ENCODE measurements around the gene CCNL2.
"Not testable (repeated sequence)": the region's sequence is repeated elsewhere in the genome, so short reads cannot be mapped to it uniquely, and the experiment has no call there.

The CCNL2 gene

DNA sequence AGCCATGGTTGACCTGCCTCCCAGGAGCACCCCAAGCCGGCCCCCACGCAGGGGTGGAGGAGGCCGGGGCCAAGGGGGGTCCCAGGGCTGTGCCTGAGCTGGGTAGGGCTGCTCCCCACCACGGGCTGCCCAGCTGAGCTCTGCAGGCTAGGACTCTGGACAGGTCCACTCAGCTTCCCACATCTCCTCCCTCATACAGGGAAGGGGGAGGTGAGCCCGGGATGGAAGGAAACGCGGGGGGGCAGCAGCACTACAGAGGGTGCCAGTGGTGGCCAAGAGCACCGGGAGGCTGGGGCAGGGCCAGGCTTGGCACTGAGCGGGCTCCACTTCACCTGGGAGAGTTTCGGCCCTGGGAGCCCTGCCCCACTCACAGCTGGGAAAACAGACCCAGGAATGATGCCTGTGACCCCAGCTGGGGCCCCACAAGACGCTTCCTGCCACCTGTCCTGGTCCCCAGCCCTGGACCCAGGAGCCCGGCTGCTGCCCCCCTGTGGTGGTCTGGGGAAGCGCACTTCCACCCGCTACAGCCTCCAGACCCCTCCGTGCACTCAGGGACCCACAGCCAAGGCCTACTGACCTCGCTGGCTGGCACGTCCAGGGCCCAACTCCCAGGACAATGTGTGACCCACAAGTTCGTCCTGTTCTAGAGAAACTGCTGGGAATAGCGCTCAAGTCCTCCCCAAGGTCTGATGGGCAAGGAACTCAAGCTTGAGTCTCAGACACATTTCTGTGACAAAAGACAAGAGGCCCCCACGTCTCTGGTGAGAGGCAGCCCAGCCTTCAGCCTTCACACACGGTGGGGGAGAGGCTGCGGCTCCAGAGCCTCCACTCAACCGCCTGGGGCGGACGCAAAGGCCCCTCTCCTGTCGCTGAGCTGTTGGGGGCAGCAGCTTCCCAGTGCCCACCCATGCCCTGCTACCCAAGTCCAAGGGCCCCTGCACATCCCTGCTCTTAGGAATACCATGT is 27.1 kb downstream of the CCNL2 start:
- no peak for DNase-seq

DNA sequence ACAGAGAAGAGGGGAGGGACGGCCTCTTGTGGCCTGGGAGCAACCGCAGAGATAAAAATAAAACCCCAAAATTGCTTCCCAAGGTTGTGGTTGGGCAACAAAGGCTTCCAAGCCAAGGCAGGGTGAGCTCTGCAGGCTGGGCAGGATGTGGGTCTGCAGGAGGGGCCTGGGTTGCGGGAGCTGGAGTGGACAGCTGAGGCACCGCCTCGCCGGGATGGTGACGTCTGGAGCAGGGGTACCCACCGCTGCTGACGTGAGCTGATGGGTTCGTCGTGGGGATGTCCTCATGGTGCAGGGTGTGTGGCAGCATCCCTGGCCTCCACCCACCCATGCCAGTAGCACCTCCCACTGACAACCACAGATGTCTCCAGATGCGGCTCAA is 27.8 kb downstream of the CCNL2 start:
- DNase-seq: no peak

DNA sequence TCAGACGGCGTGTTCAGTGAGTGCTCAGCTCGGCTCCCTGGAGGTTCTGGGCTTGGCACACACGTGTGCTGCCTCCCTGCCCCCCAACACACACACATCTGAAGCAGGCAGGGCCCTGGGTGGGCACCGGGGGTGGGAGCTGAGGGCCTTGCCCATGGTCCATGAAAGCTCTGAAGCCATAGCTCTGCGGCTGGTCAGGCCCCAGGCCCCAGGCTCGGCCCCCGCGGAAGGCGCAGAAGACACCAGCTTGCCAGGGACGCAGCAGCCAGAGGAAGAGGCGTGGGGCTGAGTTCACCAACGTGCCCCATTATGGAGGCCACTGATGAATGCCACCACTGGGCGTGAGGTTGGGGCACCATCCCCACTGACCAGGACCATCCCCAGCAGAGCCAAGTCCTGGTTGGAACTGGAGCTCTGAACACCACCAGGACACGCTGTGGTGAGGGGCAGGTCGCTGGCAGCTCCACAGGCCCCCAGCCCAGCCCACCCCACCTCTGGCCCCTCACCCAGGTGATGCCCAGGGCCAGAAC is 28.3 kb downstream of the CCNL2 start:
- no peak for DNase-seq

DNA sequence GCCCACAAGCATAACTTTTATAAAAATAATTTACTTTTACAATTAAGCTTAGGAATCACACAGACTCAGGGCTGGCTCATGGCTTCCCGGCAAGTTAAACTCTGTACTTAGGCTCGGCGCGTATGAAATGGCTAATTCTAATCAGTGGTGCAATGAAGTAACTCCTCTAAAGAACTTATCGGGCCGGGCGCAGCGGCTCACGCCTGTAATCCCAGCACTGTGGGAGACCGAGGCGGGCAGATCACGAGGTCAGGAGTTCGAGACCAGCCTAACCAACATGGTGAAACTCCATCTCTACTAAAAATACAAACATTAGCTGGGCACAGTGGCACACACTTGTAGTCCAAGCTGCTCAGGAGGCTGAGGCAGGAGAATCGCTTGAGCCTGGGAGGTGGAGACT is 29.0 kb downstream of the CCNL2 start:
- DNase-seq: not testable (repeated sequence)

DNA sequence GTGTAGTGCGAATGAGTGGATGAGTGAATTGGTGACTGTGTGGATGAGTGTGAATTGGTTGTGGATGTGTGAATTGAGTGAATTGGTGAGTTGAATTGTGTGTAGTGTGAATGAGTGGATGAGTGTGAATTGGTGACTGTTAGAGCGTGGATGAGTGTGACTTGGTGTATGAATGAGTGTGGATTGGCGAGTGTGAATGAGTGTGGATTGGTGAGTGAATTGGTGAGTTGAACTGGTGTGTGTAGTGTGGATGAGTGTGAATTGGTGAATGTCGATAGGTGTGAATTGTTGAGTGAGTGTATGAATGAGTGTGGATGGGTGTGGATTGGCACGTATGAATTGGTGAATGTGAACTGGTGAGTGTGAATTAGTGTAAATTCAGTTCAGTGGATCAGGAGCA is 31.8 kb downstream of the CCNL2 start:
- no peak for DNase-seq

DNA sequence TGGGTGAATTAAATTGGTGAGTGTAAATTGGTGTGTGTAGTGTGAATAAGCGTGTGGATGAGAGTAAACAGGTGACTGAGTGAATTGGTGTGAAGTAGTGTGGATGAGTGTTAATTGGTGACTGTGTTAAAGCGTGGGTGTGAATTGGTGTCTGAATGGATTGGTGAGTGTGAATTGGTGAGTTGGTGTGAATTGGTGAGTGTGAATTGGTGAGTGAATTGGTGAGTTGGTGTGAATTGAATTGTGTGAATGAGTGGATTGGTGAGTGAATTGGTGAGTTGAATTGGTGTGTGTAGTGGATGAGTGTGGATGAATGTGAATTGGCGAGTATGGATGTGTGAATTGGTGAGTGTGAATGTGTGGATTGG is 32.5 kb downstream of the CCNL2 start:
- no peak for DNase-seq

DNA sequence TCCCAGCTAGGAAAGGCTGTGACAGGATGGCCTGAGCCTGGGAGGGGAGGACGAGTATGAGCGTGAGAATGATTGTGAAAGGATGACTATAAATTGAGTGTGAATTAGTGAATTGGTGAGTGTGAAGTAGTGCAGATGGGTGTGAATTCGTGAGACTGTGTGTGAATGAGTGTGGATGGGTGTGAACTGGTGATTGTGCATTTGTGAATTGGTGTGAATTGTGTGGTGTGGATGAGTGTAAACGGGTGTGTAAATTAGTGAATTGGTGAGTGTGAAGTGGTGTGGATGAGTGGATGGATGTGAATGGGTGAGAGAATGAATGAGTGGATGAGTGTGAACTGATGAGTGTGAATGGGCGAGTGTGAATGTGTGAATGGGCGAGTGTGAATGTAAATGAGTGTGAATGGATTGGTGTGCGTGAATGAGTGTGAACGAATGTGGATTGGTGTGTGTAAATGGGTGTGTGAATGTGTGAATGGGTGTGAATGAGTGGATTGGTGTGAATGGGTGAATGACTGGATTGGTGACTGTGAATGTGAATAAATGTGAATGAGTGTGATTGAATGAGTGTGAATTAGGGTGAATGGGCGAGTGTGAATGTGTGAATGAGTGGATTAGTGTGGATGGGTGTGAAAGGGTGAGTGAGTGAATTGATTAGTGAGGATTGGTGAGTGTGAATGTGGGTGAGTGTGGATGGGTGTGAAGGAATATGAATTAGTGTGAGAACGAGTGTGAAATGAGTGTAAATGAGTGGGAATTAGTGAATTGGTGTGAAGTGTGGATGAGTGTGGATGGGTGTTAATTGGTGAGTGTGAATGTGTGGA is 33.0 kb downstream of the CCNL2 start:
- no peak for DNase-seq

DNA sequence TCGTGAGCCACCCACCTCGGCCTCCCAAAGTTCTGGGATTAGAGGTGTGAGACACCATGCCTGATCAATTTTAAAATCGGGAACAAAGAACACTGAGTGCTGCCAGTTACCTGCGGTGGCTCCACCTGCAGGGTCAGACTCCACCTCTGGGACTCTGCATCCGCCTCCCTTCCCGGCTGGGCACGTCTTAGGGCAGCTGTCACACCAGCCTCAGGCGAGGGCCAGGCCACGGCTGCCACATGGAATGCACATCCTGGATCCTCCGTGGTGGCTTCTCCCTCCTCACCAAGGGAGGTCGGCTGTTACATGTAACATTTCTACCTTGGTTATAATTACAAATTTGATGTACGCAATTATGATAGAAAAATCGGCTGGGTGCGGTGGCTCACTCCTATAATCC is 34.9 kb downstream of the CCNL2 start:
- no peak for DNase-seq

DNA sequence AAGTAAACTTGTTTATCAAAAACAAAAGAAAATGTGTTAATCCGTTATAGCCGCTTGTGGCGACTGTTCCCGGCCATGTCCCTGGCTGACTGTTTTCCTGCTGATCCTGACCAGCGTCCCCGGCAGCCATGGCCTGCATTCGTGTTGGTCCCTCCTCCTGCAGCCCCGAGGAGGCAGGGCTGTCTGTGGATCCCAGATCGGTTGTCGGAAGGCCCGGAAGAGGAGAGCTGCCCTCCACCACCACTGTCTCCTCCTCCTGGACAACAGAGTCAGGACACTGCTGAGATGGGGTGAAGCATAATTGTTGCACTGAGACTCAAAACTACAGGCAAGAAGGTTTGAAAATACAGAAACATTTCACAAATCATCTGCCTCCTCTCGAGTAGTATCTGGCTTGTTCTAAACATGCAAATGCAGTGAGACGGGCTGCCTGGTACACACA is 37.1 kb downstream of the CCNL2 start:
- no peak for DNase-seq

DNA sequence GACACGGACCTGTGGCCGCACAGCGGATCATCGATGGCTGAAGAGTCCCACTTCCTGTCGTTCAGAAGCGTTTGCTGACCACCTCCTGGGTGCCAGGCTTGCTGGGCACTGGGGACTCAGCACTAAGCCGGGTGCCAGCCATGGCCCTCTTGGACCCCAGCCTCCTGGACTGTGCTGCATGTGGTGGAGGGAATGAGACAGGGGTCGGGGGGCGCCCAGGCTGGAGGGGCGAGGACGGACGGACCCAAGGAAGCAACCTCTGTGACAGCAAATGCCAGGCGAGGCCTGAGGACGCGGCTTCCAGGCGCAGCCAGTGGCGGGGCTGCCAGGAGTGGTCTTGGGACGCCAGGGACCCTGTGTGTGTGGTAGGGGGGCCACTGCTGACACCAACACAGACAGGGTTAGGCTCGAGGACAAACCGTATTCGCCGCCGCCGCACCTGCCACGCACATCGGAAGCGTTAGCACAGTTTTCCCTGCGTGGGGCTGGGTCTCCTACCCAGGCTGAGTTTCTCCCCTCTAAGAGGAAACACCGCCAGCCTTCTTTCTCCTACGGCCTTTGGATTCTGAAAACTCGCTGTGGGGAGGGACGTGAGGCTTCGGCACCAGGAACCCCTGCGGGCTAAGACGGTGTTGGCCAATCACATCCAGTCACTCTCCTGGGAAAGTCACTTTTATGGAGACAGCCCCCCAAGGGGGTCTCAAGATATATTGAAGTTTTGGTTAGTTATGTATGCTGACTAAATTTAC is 37.7 kb downstream of the CCNL2 start:
- DNase-seq: no peak

DNA sequence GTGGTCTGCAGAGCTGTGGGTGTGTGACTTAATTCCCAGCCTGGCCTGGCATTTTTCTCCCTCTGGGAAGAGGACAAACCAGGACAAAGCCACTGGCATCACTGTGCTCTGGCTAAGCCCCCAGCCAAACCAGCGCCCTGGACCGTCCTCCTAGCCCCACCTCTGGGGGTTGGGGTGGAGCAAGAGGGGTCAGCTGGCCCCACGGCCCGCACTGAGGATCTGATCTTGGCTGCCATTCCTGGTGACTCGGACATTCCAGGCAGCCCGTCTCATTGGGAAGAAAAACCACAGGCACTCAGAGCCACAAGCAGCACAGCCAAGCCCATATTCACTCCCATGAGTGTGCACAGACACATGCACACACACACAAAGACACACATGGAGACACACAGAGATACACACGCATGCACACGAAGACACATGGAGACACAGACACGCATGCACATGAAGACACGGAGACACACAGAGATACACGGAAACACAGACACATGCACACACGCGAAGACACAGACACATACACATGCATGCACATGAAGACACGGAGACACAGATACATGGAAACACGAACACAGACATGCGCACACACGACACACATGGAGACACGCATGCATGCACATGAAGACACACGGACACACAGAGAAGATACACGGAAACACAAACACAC is 38.5 kb downstream of the CCNL2 start:
- no peak for DNase-seq

DNA sequence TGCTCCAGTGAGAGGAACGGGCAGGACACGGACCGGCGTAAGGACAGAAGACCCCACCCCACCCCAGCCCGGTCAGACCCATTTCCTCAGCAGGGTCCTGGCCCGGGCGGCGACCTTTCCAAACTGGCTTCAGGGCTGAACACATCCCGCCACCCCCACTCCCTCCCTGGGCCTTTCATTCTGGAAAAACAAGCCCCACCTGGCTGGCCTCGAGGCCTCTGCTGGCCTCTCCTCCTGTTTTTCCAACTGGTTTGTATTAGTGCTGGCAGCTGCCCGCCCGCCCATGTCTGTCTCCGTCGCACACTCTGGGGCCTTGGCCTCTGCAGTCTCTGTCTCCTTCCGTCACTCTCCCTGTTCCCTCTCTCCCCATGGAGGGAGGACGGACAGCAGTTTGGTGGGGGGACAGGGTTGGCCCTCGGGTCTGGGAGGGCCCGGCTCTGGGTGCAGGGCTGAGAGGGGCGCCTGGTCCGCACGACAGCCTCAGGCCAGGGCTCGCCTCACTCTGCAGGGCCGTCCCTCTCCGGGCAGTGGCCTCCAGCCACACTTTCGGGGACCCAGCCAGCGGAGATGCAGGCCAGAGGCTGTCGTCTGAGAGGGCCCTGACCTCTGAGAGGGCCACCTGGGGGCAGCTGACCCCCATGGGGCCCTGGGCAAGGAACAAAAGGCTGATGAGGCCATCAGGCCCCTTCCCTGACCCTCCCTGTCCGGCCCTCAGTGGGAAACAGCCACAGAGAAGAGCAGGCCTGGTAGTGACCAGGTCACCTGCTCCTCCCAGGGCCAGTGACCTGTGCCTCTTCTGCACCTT is 39.3 kb downstream of the CCNL2 start:
- DNase-seq: no peak

DNA sequence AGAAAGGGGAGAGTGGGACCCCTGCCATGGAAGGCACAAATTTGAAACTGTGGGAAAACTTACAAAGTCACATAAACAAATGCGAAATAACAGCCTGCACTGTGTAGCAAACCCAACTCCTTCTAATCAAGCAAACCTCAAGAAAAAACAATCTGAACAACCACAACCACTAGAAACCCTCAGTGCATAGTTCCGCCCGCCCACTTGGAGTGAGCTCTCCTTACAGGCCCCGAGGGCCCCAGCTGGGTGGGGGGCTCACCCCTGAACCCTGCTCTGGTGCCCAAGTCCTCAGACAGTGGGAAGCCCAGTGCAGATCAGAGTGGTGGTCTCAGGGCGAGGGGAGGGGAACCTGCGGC is 39.8 kb downstream of the CCNL2 start:
- no peak for DNase-seq

DNA sequence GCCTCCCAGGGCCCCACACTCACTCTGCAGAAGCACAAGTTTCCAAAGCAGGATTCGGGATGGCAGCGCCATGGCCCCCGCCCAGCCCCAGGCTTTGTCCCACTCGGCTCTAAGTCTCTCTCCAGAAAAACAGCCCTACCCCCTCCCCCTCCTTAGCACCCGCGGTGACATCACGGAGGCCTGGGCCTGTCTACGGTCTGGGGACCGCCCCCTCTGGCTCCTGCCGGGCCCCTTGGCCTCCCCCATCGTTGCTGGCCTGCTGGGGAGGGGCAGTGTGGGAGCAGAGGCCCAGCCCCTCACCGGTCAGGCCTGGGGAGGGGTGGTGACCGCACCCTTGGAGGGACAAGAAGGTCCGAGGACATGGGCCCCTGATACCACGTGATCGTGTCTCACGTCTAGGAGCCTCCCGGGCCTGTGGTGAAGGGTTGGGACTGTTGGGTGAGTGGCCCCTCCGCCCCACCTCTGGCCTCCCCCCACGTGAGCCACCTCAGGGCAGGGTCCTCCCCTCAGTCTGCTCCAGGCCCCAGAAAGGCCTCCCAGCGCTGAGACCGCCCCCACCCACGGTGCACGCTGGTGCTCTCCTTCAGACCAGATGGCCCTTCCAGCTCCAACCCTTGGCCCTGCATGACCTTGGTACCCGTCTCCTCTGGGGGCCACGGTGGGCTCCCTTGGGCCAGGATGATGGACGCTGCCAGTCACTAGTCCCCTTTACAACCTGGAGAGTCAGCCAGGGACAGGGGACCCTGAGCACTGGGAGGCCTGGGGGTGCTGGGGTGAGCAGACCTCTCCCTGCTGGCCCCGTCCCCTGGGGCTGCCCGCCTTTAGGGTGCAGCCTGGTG is 40.5 kb downstream of the CCNL2 start, which contains the start of gene MXRA8:
Gene MXRA8, minus strand, starts transcription at position 123 of the 839 bp plus-strand sequence. Its CDS starts 51 bp downstream, at position 72.
- DNase-seq: no peak

DNA sequence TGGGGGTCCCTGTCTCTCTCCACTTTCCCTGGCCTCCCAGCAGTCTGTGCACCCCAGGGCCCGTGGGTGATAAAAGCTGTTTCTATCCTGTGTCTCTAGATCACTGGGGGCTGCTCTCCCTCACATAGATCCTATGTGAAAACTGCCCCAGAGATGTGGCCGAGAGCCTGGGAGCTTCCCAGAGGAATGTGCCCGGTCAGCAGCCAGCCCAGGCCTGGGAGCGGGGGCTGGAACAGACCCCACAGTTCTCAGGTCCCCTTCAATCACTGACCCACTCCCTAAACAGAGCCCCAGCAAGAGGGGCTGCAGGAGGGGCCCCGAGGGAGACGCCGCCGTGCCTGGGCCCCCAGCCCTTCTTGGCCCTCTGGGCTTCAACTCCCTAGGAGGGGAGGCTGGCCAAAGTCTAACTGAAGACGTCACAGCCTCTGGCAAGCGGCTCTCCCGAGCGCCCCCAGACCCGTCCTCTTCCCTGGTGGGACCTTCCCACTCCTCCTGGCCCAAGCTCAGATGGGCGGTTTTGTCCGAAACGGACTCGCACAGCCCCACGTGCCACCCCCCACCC is 41.2 kb downstream of the CCNL2 start:
- no peak for DNase-seq

DNA sequence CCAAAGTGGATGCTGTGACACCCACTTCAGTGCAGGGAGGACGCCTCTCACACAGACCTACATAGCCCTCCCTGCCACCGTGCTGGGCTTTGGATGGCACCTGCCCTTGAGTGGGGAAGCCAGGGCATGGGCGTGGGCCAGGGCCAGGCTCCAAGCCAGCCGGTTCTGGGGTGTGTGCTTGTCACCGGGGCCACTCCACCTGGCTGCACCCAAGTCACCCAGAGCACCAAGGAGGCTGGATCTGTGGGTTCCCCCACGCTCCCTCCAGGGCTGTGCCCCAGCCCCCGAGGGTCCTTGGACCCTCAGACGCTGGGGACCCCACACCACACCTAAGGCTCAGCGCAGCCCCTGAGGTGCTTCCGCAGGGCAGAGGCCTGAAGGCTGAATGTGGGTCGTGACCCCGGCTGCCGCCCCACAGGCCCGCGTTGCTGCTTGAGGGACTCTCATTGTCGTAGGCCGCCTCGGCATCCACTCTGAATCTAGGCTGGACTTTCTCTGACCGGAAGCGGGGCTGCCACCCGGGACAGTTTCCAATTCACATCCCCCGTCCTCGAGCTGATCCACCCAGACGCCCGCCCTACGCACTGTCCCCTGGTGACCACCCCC is 42.2 kb downstream of the CCNL2 start:
- DNase-seq: no peak

DNA sequence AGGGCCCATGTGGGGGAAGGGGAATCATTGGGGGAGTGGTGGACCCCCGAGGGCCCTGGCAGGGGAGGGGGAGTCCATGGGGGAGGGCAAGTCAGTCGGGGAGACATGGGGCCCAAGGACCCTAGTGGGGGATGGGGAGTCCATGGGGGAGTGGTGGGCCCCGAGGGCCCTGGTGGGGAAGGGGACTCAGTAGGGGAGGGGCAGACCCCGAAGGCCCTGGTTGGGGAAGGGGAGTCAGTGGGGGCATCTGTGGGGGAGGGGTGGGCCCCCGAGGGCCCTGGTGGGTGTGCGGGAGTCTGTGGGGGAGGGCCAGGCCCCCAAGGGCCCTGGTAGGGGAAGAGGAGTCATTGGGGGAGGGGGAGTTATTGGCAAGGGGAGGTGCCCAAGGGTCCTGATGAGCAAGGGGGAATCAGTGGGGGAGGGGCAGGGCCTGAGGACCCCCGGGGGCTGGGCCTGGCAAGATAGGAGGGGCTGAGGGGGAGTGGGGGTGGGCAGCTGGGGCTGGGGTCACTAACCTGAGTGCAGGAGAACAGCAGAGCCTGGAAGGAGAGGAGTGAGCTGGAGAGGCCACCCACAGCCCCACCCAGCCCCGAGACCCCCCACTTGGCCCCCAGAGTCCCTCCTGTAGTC is 42.9 kb downstream of the CCNL2 start:
- DNase-seq: no peak

DNA sequence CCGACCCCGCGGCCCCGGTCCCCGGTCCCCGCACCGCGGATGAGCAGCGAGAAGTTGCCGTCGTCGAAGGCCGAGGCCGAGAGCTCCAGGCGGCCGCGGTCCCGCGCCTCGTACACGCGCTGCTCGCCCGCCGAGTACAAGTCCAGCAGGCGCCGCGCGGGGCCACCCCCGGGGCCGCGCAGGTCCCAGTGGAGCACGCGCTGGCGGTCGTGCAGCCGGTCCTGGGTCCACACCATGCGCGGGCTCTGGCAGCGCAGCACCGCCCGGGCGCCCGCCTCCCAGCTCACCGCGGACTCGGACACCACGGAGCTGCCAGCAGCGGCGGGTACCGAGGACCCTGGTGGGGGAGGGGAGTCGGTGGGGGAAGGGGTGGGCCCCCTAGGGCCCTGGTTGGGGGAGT is 43.7 kb downstream of the CCNL2 start:
- no peak for DNase-seq

Data from NCI-H1417 treated with DMSO at 0.1 percent for 48 hours (cell line).